ENCODE measurements around the gene ZMYM2. TPM values are rescaled to one million over a fixed set of nuclear protein-coding genes. Genes with fewer than 3 reads are reported as not detected.

Gene ZMYM2
- total RNA-seq, 1 donor from 2014 or later: 134 TPM

GRCh38 chr13:19991531-19991930 lies 33.0 kb downstream of the ZMYM2 start:
- no peak overlapping the region for H3K4me3 Mint-ChIP-seq
- no peak overlapping the region for H3K27ac Mint-ChIP-seq (ENCODE audit: unreplicated experiment)
- DNase-seq (ENCODE audit: low read depth, low spot score): no peak
- H3K9me3 Mint-ChIP-seq: no peaks in the 10 kb centered on the region
- peaks cover 12% of the 10 kb centered on the region for H3K36me3 Mint-ChIP-seq (ENCODE audit: low read depth)
- H3K4me1 Mint-ChIP-seq: peaks cover 22% of the 10 kb centered on the region
- no peaks in the 10 kb centered on the region for H3K27me3 Mint-ChIP-seq (ENCODE audit: low read depth)
- TF ChIP-seq CTCF (conservative IDR thresholded peaks at IDR 0.05): no peak

- Mint-ChIP-seq H3K27ac (ENCODE audit: unreplicated experiment) (no peak overlapping the region), H3K4me1 (peaks cover 20% of the 10 kb centered on the region), H3K27me3 (ENCODE audit: low read depth) (no peaks in the 10 kb centered on the region), H3K9me3 (no peaks in the 10 kb centered on the region), H3K36me3 (ENCODE audit: low read depth) (peaks cover 12% of the 10 kb centered on the region), H3K4me3 (no peak overlapping the region)
- no peak for TF ChIP-seq CTCF (conservative IDR thresholded peaks at IDR 0.05)
- DNase-seq (ENCODE audit: low read depth, low spot score): no peak
Observed at GRCh38 chr13:19993024-19993423, 34.5 kb downstream of the ZMYM2 start.

- no peaks in the 10 kb centered on the region for H3K9me3 Mint-ChIP-seq
- no peak overlapping the region for H3K4me3 Mint-ChIP-seq
- DNase-seq (ENCODE audit: low read depth, low spot score): no peak
- H3K36me3 Mint-ChIP-seq (ENCODE audit: low read depth): peaks cover 11% of the 10 kb centered on the region
- no peak overlapping the region for H3K27ac Mint-ChIP-seq (ENCODE audit: unreplicated experiment)
- H3K4me1 Mint-ChIP-seq: peaks cover 12% of the 10 kb centered on the region
- H3K27me3 Mint-ChIP-seq (ENCODE audit: low read depth): no peaks in the 10 kb centered on the region
- no peak for TF ChIP-seq CTCF (conservative IDR thresholded peaks at IDR 0.05)
Observed at GRCh38 chr13:19998960-19999359, 40.4 kb downstream of the ZMYM2 start.

GRCh38 chr13:20000062-20000552 lies 41.6 kb downstream of the ZMYM2 start:
- Mint-ChIP-seq H3K27ac (ENCODE audit: unreplicated experiment) (no peak overlapping the region), H3K9me3 (no peaks in the 10 kb centered on the region), H3K4me1 (peaks cover 12% of the 10 kb centered on the region), H3K27me3 (ENCODE audit: low read depth) (no peaks in the 10 kb centered on the region), H3K4me3 (no peak overlapping the region), H3K36me3 (ENCODE audit: low read depth) (peaks cover 11% of the 10 kb centered on the region)
- no peak for DNase-seq (ENCODE audit: low read depth, low spot score)
- no peak for TF ChIP-seq CTCF (conservative IDR thresholded peaks at IDR 0.05)

GRCh38 chr13:20001366-20002190 lies 43.1 kb downstream of the ZMYM2 start:
- H3K27me3 Mint-ChIP-seq (ENCODE audit: low read depth): no peaks in the 10 kb centered on the region
- H3K27ac Mint-ChIP-seq (ENCODE audit: unreplicated experiment): peak overlapping the region; percentile 29
- no peak for DNase-seq (ENCODE audit: low read depth, low spot score)
- H3K36me3 Mint-ChIP-seq (ENCODE audit: low read depth): peaks cover 10% of the 10 kb centered on the region
- no peak for TF ChIP-seq CTCF (conservative IDR thresholded peaks at IDR 0.05)
- H3K4me1 Mint-ChIP-seq: peaks cover 7% of the 10 kb centered on the region
- H3K4me3 Mint-ChIP-seq: no peak overlapping the region
- H3K9me3 Mint-ChIP-seq: peaks cover 2% of the 10 kb centered on the region

Data from neural crest cell (in vitro differentiated cells).